G401.6 (cell line): Measurements from ENCODE around the gene DRAXIN.

Experiments
- FAIRE-seq: peaks from 2 replicates; lab custom pipeline; 2012; peaks lifted over from hg19 to GRCh38; lab: Jason Lieb, UNC

DRAXIN gene

DNA sequence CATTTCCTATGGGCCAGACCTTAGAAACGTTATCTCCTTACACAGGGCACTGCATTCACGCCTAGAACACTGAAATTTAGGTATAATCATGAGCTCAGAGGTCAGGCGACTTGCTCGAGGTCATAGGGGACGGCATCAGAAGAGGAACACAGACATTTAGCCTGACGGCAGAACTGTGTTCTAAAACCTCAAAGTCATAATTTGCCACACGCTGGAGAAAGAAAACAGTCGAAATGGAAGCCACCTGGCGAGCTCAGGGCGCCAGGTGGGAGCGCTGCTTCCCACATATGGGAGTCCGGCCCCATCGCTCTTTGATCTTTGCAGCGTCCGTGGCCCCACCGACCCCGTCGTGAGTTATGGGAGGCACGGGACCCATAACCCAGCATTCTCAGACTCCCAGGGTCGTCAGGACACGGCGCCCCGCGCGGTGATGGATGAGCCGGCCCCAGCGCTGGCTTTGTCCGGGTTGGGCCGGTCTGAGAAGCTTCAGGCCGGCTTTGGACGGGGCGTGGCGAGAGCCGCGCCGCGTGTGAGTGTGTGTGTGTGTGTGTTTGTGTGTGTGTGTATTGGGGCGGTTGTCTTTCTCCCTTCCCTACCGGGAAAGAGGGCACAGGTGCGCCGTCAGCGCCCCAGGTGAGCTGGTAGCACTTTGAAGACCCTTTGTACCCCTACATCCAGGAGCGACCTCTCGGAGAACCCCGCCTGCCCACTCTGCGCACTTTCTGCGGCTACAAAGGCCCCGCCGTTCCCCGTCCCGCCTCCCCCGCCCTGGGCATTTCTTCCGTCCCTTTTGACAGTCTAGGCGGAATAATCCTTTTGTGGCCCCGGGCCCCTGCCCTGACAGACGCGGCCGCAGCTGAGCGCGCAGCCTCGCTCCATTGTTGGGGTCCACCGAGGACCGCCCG, 861 bp upstream of the DRAXIN start:
- no peak for FAIRE-seq

DNA sequence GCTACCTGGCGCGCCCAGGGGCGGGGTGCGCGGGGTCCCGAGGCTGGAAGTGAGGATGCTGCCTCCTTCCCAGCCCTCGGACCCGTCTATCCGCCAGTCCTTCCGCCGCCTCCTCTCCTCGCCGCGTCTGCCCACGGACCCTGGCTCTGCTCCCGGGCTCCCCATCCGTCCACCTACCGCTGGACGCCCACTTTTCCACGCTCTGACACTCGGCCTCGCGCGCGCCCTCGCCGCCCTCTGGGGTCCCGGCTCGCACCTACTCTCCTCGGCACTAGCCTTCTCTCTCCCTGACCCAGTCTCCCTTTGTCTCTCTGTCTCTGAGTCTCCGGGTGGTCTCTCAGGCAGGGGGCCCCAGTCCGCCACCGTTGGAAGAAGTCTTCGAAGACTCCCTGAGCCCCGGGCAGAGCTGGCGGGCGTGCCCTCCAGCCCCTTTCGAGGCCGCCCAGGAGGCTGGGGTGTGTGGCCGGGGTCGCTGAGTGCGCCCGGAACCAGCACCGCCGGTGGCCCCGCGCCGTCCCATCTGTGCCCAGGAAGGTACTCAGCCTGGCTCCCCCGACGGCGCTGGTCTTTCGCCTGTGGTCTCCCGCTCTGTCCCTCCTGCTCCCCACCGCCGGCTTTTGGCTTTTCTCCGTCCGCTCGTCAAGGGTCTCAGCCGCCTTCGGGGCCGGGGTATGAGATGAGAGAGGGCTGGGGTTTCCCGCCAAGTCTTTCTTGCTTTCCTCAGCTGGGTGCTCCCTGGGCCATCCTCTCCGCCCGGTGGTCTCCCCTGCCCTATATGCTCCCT, 610 bp downstream of the DRAXIN start:
- no peak for FAIRE-seq

DNA sequence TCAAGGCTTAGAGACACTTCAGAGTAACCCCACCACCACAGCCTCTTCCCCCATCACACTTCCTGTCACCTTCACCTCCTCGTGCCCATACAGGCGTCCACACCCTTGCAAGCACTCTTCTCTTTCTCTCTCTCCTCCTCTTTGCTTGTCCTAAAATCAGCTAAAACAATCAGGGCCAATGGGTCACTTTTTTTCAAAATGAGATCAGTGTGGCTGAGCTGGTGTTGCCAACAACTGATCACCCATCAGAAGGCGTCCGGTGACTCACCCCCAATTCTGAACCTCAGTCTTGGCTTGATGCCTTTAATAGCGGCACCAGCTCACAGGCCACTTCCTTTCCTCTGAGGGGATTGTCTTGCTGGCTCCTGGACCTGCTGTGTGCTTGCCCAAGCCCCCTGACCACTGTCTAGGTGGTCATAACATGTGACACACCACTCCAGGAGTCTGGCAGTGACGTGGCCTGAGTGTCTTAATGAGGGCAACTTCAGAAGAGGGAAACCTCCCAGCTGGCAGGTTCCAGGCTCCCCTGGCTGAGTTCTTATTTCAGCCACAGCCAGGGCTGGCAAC, 1.6 kb downstream of the DRAXIN start:
- no peak for FAIRE-seq

DNA sequence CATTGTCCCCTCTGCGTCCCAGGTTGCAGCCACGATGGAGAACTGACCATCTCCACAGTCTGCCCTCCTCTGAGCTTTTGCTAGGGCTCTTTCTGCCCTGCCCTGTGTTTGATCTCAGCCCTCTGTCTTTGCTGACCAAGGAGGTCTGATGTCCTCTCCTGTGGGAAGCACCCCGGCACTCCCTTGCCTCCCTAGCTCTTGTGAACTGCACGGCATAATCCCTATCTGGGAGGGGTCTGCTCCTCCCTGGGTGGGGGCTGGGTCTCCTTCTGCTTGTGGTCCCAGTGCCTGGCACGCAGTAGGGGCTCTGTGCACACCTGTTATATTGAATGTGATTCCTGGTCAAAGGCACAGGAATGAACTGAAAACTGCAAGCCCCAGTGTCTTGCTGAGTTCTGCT, 2.4 kb downstream of the DRAXIN start:
- FAIRE-seq = no peak

DNA sequence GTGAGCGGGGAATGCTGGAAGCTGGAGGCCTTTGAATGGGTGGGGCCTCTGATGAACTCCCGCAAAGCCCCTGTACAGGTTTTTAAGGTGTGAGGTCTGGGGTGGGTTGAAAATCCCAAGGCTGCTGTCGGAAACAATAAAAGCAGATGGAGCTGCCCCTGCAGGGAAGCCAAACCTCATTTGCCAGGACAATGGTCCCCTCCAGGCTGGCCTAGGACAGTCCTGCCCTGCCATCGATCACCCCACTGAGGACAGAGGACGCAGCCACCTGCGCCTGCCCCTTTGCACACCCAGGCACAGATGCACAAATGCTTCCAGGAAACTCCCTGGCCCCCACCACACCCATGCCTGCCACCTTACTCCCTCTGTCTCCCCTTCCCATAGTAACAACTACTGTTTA, 4.4 kb downstream of the DRAXIN start:
- FAIRE-seq = no peak

DNA sequence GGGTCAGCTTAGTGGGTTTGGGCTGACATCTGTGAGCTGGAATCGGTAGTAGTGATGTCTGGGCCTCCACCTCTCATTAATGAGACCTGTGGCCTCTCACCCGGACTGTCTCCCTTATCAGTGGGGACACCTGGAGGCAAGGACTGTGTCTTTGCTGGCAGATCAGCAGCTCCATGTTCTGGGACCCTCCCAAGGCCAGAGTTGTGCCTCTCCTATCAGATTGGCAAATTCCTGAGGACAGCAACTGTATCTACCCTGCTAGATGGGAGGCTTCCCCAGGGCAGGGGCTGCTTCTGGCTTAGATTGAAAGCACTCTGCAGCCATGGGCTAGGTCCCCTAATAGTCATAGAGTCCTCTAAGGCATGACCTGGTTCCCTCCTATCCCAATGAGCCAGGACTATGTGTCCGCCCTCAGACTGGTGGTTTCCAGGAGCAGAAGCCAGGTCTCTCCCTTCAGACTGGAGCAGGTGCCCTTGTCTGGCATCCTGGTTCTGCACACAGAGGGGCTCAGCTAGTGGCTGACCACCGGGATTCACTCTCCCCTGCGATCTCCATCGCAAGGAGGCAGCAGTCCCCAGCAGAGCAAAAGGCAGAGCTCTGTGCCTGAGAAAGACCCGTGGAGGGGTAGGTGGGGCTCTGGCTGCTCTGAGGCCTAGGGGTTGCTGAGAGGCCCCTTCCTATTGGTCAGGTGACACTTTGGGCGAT, 5.8 kb downstream of the DRAXIN start:
- no peak for FAIRE-seq

DNA sequence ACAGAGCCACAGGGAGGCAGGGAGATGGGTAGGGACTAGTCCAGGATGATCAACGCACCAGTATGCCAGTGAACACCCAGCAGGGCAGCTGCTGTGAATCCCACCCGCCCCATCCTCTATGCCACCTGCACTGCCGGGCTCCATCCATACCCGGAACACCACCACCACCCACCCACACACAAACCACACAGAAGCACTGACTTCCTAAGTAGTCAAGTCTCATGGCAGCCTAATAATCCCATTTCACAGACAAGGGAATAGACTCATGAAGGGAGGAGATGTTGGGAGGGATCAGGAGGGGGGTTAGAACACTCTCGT, 6.3 kb downstream of the DRAXIN start:
- no peak for FAIRE-seq

DNA sequence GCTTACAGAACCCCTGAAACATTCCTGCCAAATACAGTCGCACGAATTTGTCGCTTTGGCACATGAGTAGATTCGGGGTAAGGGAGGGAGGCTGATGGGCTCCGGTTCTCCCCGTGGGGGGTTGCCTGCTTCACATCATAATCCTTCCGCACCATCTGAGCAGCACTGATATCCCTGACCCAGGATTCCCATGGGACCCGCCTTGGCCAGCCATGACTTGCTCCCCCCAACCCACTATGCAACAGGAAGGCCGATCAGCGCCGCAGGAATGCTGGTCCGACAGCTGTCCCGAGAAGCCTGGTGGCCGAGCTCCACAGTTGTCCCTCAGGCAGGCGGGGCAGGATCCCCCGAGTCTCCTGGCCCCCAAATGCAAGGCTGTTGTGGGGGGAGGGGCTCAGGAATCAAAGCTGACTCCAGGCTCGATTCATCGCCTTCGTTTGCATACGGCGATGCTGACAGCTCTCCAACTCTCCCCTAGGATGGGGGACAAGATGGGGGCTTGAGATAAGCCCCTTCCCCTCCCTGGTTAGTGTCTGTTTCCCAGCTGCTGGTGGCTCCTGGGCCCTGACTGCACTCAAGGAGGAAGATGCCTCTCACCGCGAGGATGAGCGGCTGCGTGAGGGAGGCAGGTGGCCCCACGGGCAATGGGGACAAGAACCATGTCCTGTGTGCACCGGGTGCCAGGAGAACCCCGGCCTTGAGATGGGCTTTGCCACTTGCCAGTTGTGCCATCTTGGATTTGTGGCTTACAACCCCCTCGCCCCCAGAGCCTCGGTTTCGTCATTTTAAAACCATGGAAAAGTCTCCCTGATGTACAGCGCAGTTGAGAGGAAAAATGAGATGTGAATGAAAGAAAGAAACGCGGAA, 9.3 kb downstream of the DRAXIN start:
- FAIRE-seq = no peak

DNA sequence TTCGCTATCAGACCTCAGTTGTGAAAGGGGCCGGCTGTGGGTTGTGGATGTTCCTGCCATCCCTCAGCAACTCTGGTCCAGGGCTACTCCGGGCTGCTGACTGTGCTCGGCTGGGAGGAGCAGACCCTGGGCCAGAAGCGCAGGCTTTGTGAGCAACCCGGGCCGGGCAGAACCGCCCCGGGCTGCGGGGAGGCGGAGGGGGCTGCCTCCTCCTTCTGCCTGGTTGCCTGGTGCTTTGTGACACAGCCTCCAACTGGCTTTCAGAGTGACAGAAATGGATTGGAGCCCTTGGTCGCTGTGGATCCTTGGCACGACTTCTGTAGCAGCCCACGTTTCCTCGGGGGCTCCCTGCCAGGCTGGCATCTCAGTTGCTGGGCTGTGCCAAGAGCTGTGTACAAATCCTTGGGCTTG, 10.0 kb downstream of the DRAXIN start:
- FAIRE-seq = no peak

DNA sequence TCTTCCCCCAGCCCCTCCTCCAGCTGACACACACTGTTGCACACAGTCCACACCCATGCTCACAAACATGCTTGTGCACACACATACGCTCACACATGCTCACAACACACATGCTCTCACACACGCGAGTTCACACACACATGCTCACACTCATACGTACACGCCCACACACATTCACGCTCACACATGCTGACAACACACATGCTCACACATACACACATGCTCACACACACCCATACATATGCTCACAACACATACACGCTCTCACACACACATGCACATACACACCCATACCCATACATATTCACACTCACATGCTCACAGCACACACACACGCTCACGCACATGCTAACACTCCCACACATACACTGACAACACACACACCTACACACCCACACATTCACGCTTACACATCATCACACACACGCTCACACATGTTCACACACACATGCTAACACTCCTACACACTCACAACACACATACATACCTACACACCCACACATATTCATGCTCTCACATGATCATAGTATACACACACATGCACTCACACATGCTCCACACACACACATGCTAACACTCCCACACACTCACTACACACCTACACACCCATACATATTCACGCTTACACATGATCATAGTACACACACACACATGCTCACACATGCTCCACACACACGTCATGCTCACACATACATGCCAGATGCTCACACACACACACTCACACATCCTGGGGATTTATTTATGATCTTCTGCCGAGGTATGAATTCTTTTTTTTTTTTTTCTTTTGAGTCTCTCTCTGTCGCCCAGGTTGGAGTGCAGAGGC, 10.7 kb downstream of the DRAXIN start:
- FAIRE-seq = no peak

DNA sequence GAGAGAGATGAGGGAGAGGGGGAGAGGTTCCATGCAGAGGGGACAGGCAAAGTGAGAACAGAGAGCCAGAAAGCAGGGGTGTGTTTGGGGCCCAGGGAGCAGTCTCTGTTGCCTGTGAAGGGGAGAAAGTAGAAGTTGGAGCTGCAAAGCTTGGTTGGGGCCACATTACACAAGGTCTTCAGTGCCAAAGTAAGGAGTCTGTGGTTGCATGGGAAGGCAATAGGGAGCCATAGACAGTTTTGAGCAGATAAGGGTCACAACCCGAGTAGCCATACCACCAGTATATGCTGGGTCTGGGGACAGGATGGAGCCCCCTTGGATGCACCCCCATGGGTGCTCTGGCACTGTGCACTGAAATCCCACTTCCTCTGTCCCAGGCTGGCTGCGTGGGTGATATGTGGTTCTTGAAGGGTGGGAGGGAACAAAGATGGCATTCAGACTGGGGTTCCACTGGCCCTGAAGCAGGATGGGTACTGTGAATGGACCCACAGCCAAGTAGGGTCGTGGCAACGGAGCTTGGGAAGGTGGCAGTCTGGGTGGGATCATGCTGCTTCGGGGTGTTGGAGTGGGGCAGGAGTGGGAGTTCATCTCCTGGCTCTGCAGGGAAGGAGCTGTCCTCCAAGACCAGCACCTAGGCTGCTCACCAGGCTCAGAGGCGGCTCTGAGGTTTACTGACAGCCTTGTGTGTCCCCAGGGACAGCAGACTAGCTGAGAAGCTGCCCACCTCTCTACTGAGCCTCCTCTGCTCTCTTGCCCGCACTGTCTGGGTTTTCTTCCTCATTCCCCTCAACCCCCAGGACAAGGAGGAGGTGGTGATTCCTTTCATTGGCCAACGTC, 12.1 kb downstream of the DRAXIN start:
- no peak for FAIRE-seq

DNA sequence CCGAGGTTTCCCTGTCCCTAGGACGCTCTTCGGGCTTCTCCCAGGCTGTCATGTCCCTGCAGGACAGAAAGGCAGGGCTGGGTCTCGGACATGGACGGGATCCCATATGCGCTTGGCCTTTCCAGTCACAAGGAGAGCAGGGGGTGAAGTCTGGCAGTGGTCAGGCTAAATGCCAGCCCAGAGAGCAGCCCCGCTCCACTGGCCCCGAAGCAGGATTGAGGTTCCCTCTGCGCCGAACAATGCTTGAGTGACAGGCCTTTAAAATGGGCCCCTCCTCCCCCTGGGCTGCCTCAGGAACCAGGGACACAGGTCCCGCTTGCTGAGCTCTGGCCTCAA, 12.7 kb downstream of the DRAXIN start:
- FAIRE-seq = no peak

DNA sequence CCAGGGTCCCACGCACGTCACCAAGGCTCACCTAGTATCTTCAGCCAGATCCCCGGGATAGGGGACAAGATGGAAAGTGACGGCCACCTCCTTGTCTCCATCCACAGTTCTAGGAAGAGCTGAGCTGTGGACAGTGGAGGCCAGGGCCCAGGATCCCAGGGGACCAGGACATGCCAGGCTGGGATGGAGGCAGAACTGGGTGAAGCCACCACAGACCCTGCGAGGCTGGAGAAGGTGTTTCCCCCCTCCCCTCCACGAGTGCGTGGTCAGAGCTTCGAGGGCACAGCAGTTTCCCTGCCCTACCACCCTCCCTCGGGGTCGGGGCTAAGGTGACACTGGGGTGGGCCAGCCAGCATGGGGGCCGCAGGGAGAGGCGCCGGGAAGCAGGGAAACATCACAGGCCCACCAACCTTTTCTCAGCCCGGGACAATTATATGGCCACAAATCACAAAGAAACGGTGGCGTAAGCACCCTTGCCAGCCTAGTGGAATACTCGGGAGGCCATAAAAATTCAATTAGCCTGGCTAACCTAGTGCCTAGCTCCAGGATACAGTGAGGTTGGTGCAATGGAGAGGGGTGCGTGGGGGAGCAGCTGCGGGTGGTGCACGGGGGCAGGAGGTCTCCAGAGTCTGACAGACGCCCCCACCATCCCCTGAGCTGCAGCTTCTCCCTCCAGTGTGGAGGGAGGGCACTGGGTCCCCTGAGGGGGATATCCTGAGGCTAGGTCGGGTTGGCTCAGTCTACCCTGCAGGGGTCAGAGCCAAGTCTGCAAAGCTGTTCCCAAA, 13.4 kb downstream of the DRAXIN start:
- FAIRE-seq = no peak

DNA sequence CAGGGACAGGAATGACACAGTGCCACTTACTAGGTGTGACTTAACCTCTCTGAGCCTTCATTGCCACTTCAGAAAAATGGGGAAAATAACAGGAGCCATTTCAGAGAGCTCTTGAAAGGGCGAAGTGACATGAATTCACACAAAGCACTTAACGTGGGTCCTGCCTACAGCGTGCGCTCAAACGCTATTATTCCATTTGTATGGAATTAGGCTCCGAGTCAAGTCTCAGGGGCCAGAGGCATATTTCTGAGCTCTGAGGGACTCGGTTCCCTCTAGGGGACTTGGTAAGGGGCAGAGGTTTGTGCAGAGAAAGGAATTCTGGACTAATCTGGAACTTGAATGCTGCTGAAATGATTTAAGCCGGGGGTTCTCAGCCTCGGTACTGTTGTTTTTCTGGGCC, 14.1 kb downstream of the DRAXIN start:
- FAIRE-seq = no peak

DNA sequence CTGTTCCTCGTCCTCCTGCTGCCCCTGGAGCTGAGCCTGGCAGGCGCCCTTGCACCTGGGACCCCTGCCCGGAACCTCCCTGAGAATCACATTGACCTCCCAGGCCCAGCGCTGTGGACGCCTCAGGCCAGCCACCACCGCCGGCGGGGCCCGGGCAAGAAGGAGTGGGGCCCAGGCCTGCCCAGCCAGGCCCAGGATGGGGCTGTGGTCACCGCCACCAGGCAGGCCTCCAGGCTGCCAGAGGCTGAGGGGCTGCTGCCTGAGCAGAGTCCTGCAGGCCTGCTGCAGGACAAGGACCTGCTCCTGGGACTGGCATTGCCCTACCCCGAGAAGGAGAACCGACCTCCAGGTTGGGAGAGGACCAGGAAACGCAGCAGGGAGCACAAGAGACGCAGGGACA, 14.8 kb downstream of the DRAXIN start:
- FAIRE-seq = no peak

DNA sequence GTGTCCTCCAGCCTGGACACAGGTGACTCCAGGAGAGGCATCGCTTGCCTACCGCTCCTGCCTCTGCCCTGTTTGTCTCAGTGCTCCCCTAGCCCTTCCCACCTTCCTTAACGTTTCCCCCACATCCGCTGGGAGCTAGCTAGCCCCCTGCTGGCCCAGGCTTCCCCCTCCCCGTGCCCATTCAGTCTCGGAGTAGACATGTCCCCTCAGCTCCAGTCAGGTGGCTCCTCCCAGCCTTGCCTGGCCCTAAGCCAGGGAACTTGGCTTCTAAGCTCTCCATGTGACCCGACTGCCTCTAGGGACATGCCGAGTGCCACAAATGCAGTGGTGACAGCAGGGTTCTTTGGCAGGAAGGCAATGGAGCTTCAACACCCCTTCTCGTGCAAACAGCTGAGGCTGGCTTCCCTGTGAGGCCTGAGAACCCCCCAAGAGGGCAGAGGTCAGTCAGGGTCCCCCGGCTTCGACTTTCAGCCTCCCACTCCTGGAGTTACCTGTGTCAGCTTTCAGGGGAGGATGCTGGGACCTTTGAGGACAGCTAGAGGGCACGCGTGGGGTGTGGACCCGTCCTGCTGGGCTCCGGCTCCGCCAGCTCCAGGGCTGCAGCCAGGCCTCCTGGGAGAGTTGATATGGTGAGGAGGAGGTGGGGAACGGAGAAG, 16.2 kb downstream of the DRAXIN start:
- FAIRE-seq = no peak

DNA sequence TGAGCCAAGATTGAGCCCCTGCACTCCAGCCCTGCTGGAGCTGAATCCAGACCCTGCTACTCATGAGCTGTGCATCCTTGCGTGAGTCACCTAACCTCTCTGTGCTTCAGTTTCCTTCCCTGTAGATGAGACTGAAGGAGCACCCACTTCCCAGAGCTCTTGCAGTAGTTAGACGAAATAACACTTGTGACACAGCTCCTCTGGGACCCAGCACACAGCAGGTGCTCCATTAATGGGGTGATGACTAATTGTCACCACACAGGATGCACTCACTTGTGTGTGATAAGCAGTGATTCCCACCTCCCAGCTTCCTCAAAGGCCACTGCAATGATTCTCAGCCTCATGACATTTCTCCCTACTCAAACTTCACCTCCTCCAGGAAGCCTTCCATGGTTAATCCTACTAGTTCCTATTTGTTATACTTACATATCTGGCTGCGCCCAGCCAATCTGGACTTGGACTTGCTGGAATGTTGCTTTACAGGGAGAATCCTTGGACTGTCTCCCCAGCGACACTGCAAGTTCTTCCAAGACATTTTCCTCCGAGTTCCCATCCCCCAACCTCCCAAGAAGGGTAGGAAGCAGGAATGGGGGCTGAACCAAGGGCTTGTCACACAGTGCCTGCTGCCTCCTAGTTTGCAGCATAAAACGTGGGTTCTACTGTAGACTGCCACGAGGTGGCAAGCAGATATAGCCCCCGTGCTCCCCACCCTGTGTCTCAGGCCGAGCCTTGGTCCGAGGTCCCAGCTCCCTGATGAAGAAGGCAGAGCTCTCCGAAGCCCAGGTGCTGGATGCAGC, 17.2 kb downstream of the DRAXIN start:
- no peak for FAIRE-seq

DNA sequence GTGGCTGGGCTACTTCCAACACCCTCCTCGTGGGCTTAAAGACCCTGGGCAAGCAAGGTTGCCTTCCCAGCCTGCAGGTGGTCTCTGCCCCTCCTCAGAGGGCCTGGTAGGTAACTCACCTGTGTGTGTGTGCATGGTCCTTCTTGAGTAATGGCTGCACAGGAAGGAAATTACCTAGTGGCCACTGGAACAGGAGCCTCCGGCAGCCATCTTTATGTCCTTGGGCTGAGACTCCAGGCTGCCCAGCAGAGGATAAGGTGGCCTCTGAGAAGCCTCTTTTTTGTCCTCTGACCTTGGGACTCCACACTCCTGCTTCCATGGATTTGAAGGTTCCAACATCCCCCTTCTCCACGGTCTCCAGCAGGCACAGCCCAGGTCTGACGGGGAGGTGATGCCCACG, 20.0 kb downstream of the DRAXIN start:
- no peak for FAIRE-seq
